ENCODE results near the gene AHDC1. TPM values are rescaled to one million over a fixed set of nuclear protein-coding genes. Genes with fewer than 3 reads are reported as not detected.

Gene AHDC1
- total RNA-seq, 2 experiments from 2014 or later: 6.5 to 13.8 TPM

GRCh38 chr1:27491748-27492700 lies 111.9 kb downstream of the AHDC1 start:
- no peaks in the 10 kb centered on the region for H3K9me3 ChIP-seq (ENCODE audit: low read length)
- ChIA-PET CTCF (ENCODE audit: unreplicated experiment) (no interaction called here), POLR2A (interaction anchor here (0.7 to 1.4 kb wide), 5 partner anchors 10 to 80 kb away, joined by 3 to 9 read pairs (median 4); no protein-coding TSS in a partner anchor)
- TF ChIP-seq, protein P1, sequence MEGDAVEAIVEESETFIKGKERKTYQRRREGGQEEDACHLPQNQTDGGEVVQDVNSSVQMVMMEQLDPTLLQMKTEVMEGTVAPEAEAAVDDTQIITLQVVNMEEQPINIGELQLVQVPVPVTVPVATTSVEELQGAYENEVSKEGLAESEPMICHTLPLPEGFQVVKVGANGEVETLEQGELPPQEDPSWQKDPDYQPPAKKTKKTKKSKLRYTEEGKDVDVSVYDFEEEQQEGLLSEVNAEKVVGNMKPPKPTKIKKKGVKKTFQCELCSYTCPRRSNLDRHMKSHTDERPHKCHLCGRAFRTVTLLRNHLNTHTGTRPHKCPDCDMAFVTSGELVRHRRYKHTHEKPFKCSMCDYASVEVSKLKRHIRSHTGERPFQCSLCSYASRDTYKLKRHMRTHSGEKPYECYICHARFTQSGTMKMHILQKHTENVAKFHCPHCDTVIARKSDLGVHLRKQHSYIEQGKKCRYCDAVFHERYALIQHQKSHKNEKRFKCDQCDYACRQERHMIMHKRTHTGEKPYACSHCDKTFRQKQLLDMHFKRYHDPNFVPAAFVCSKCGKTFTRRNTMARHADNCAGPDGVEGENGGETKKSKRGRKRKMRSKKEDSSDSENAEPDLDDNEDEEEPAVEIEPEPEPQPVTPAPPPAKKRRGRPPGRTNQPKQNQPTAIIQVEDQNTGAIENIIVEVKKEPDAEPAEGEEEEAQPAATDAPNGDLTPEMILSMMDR (conservative IDR thresholded peaks at IDR 0.05; ENCODE audit: low read length): no peak
- TF ChIP-seq EZH2phosphoT487 (IDR thresholded peaks at IDR 0.05; ENCODE audit: borderline replicate concordance, low read depth, low read length): no peak
- intact Hi-C loops (cut with micrococcal nuclease; ENCODE audit: unreplicated experiment): loop anchor here (2.0 kb wide), 1 partner anchor 33 kb away; no protein-coding TSS in a partner anchor
- no peaks in the 10 kb centered on the region for H4K20me1 ChIP-seq (ENCODE audit: insufficient read depth, low read length)
- H3K4me1 ChIP-seq (ENCODE audit: insufficient read depth, low read length, poor library complexity, severe bottlenecking): peaks cover 35% of the 10 kb centered on the region
- no TSS peak for BruUV-seq (replicated peaks)
- DNase-seq (ENCODE audit: low spot score): peak; percentile 38
- no peaks in the 10 kb centered on the region for H3K36me3 ChIP-seq (ENCODE audit: insufficient read depth, low read length)
- H3K9me2 ChIP-seq (ENCODE audit: insufficient read depth, low read length): no peaks in the 10 kb centered on the region
- peak overlapping the region; percentile 21; the same call in 1 of the 2 replicates for H3K4me2 ChIP-seq (ENCODE audit: low read length)
- H3K4me3 ChIP-seq (ENCODE audit: low read depth, low read length, poor library complexity, severe bottlenecking): no peak overlapping the region
- H2AFZ ChIP-seq (ENCODE audit: low read length): peak overlapping the region; percentile 62; the same call in 1 of the 2 replicates
- peak overlapping the region; percentile 32 for H3K27ac ChIP-seq (ENCODE audit: low read depth, low read length, poor library complexity, severe bottlenecking)
- H3K79me2 ChIP-seq (ENCODE audit: insufficient read depth, low read depth, low read length): peaks cover 26% of the 10 kb centered on the region

DNA sequence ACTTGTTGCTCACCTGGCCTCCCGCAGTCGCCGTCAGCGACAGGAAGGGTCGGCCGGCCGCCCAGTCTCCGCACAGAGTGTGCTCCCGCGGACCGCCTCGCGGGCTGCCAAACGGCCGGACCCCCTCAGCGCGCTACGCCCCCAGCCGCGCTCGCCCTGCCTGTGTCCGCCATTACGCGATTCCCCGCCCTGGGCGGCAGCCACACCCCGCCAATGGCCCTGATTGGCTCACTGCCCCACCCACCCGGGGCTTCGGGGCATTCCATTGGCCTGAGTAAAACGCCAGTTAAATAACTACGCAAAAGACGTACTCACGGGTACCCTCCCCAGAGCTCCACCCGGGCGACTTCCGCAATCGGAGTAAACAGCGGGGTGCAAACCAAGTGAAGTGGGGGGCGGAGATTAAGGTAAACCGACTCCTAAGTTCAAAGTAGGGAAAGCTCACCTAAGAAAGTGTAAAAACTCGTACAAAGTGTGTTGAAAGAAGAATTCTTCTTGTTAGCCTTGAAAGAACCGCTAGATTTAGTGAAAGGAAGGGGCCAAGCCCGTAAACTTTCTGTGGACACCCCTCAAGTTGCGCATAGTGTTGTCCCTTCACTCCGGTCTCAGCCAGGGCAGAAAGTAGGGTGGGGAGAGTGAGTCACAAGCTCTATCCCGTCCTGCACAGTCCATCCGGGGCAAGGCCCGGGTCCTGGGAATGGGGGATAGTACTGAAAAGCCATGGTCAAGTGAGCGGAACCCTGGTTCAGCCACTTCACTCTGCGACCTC lies 113.8 kb downstream of the AHDC1 start, which contains the start of gene WASF2:
Gene WASF2 (minus strand): TSS at position 195 of the 769 bp plus-strand sequence. CDS start 61,277 bp downstream, outside the sequence.
- no TSS peak for BruUV-seq (replicated peaks)
- DNase-seq (ENCODE audit: low spot score): peak; percentile 100
- peaks cover 45% of the 10 kb centered on the region for H3K4me1 ChIP-seq (ENCODE audit: insufficient read depth, low read length, poor library complexity, severe bottlenecking)
- peak within 1 kb of the TSS; percentile 95 for H3K4me3 ChIP-seq (ENCODE audit: low read depth, low read length, poor library complexity, severe bottlenecking)
- H3K36me3 ChIP-seq (ENCODE audit: insufficient read depth, low read length): peaks cover 9% of the 10 kb centered on the region
- peak within 1 kb of the TSS; percentile 48 for H2AFZ ChIP-seq (ENCODE audit: low read length)
- TF ChIP-seq EZH2phosphoT487 (IDR thresholded peaks at IDR 0.05; ENCODE audit: borderline replicate concordance, low read depth, low read length): no peak
- TF ChIP-seq, protein P1 (conservative IDR thresholded peaks at IDR 0.05; ENCODE audit: low read length): no peak
- intact Hi-C loops (cut with micrococcal nuclease; ENCODE audit: unreplicated experiment): loop anchor here (2.0 kb wide), 2 partner anchors 35 to 73 kb away; no protein-coding TSS in a partner anchor
- CTCF ChIA-PET (ENCODE audit: unreplicated experiment): interaction anchor here (0.7 to 0.8 kb wide), 2 partner anchors 66 to 87 kb away, joined by 3 read pairs; no protein-coding TSS in a partner anchor
- H4K20me1 ChIP-seq (ENCODE audit: insufficient read depth, low read length): no peaks in the 10 kb centered on the region; the same call in 1 of the 2 replicates
- peak within 1 kb of the TSS; percentile 76 for H3K27ac ChIP-seq (ENCODE audit: low read depth, low read length, poor library complexity, severe bottlenecking)
- no peaks in the 10 kb centered on the region for H3K9me2 ChIP-seq (ENCODE audit: insufficient read depth, low read length)
- H3K9me3 ChIP-seq (ENCODE audit: low read length): no peaks in the 10 kb centered on the region
- peak within 1 kb of the TSS; percentile 87 for H3K4me2 ChIP-seq (ENCODE audit: low read length)
- POLR2A ChIA-PET: interaction anchor here (0.8 to 1.9 kb wide), 9 partner anchors 8 to 124 kb away, joined by 3 to 9 read pairs (median 4); no protein-coding TSS in a partner anchor
- peaks cover 45% of the 10 kb centered on the region for H3K79me2 ChIP-seq (ENCODE audit: insufficient read depth, low read depth, low read length)
